Peyer's patch (tissue), 4 donors: ENCODE results near the gene EVI2B.

Experiments
- POLR2A ChIP-seq, 2 donors: fragments of 450-650 bp; IDR thresholded peaks; one replicate each; pipeline ENCODE4 v1.5.1; 2017; ENCODE audit warnings: antibody characterized with exemption in 2 of 2, mild to moderate bottlenecking in 2 of 2, moderate library complexity in 2 of 2
- TF ChIP-seq, protein P1 (sequence below), 6 experiments: fragments of 450-650 bp in 4 of 6; fragments of 200-600 bp in 2 of 6; sonication (generic) in 1 of 6; IDR thresholded peaks; one replicate each; pipeline ENCODE4 v1.5.1; 2017 to 2019; ENCODE audit warnings: antibody characterized with exemption in 6 of 6, mild to moderate bottlenecking in 3 of 6, moderate library complexity in 1 of 6

DNA sequence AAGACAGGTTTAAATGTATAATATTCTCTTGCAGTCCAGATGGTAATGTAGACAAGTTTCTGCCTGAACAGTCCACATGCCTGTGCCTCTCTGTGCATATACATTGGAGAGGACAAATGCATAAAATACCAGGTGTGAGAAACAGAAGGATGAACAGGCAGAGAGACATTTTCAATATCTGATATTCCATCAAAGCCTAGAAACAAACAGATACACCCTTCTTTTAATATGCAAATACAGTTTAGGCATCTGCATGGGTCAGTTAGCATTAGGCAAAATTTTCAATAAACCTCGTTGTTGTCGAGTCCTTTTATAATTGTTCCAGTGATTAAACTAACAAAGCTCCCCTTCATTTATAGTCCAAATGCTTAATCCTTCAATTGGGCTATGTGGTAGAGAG is 17.7 kb downstream of the EVI2B start:
- TF ChIP-seq POLR2A (IDR thresholded peaks at IDR 0.05): no peak
- TF ChIP-seq, protein P1, sequence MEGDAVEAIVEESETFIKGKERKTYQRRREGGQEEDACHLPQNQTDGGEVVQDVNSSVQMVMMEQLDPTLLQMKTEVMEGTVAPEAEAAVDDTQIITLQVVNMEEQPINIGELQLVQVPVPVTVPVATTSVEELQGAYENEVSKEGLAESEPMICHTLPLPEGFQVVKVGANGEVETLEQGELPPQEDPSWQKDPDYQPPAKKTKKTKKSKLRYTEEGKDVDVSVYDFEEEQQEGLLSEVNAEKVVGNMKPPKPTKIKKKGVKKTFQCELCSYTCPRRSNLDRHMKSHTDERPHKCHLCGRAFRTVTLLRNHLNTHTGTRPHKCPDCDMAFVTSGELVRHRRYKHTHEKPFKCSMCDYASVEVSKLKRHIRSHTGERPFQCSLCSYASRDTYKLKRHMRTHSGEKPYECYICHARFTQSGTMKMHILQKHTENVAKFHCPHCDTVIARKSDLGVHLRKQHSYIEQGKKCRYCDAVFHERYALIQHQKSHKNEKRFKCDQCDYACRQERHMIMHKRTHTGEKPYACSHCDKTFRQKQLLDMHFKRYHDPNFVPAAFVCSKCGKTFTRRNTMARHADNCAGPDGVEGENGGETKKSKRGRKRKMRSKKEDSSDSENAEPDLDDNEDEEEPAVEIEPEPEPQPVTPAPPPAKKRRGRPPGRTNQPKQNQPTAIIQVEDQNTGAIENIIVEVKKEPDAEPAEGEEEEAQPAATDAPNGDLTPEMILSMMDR (IDR thresholded peaks at IDR 0.05): no peak
